ENCODE measurements around the gene MMP20. TPM values are rescaled to one million over a fixed set of nuclear protein-coding genes. Genes with fewer than 3 reads are reported as not detected.

Gene MMP20
- total RNA-seq, 1 experiment from 2014 or later: not detected

DNA sequence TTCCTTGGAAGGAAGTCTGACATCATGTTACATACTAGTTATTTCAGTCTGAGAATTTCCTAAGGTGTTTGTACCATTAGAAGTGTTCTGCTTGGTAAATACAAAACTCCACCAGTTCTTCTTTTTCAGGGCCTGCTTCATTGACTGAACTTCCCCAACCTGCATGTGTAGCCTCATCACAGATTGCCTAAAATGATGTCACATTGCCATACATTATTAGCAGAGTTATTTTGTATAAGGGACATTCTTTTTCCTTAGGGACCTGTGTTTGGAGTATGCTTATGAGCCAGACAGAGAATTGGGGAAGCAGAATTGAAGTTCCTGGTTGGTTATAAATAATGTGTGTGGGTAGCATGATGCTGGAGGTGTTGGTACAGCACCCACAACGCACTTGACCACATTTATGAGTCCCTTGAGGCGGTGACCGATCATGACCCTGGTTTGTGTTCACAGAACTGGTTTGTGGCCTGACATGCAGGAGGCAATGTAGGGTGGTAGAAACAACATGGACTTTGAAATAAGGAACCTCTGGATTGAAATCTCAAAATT is 78.1 kb downstream of the MMP20 start:
- Histone ChIP-seq H2AK5ac (ENCODE audit: insufficient read length, low read length) (no peak overlapping the region), H3K27ac (ENCODE audit: insufficient read length, low read depth, low read length) (no peak overlapping the region), H3K9me3 (ENCODE audit: control insufficient read depth, low read depth, low read length) (no peaks in the 10 kb centered on the region), H3K23me2 (ENCODE audit: insufficient read length, low read depth, low read length, poor library complexity, severe bottlenecking) (no peaks in the 10 kb centered on the region), H2BK120ac (ENCODE audit: low read depth, low read length, poor library complexity, severe bottlenecking) (no peak overlapping the region), H3K4me1 (ENCODE audit: insufficient read depth, low read length) (no peaks in the 10 kb centered on the region; the same call in 1 of the 2 replicates), H3K56ac (ENCODE audit: insufficient read length, low read depth, low read length) (no peak overlapping the region), H3K14ac (ENCODE audit: insufficient read depth, low read length) (no peak overlapping the region), H3K79me2 (ENCODE audit: insufficient read depth, low read length) (no peaks in the 10 kb centered on the region), H2AFZ (ENCODE audit: low read length) (no peak overlapping the region), H3K23ac (ENCODE audit: insufficient read length, low read depth, low read length) (no peak overlapping the region), H4K20me1 (ENCODE audit: control insufficient read depth, insufficient read depth, insufficient read length) (no peaks in the 10 kb centered on the region), H4K91ac (ENCODE audit: insufficient read length, low read depth, low read length) (no peak overlapping the region), H4K8ac (replicated peaks; ENCODE audit: insufficient read length, low read depth, low read length) (no peak overlapping the region), H3K79me1 (ENCODE audit: insufficient read depth, low read depth, low read length, poor library complexity, severe bottlenecking) (no peaks in the 10 kb centered on the region), H3K4me2 (ENCODE audit: insufficient read depth, insufficient read length, low read length) (no peak overlapping the region), H3K4ac (ENCODE audit: low read depth, low read length) (no peak overlapping the region), H4K5ac (ENCODE audit: insufficient read length, low read depth, low read length) (no peak overlapping the region), H3K9ac (ENCODE audit: extremely low read depth, insufficient read length, low read length) (no peak overlapping the region), H2BK15ac (ENCODE audit: low read depth, low read length) (no peak overlapping the region), H2BK20ac (ENCODE audit: low read depth, low read length, poor library complexity, severe bottlenecking) (no peak overlapping the region), H2BK12ac (ENCODE audit: insufficient read length, low read depth, low read length) (no peak overlapping the region), H3K18ac (ENCODE audit: insufficient read length, low read depth, low read length) (no peak overlapping the region), H3K27me3 (ENCODE audit: insufficient read depth, low read length) (no peaks in the 10 kb centered on the region), H3T11ph (ENCODE audit: low read length) (no peak overlapping the region), H2BK5ac (ENCODE audit: insufficient read length, low read length) (no peak overlapping the region)
- no peak overlapping the region for H3K4me3 Mint-ChIP-seq
- TF ChIP-seq, protein P1, sequence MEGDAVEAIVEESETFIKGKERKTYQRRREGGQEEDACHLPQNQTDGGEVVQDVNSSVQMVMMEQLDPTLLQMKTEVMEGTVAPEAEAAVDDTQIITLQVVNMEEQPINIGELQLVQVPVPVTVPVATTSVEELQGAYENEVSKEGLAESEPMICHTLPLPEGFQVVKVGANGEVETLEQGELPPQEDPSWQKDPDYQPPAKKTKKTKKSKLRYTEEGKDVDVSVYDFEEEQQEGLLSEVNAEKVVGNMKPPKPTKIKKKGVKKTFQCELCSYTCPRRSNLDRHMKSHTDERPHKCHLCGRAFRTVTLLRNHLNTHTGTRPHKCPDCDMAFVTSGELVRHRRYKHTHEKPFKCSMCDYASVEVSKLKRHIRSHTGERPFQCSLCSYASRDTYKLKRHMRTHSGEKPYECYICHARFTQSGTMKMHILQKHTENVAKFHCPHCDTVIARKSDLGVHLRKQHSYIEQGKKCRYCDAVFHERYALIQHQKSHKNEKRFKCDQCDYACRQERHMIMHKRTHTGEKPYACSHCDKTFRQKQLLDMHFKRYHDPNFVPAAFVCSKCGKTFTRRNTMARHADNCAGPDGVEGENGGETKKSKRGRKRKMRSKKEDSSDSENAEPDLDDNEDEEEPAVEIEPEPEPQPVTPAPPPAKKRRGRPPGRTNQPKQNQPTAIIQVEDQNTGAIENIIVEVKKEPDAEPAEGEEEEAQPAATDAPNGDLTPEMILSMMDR (conservative IDR thresholded peaks at IDR 0.05): no peak
- no CpG with 5 or more reads among the region's 3 CpGs for WGBS (ENCODE audit: extremely low coverage, insufficient read length, low lambda C conversion rate)
- DNase-seq: no peak
- peaks cover 5 to 11% of the 10 kb centered on the region in 2 experiments for H3K4me1 Mint-ChIP-seq
- H3K27ac Mint-ChIP-seq: no peak overlapping the region
- no peaks in the 10 kb centered on the region for H3K9me3 Mint-ChIP-seq
- H3K27me3 Mint-ChIP-seq (ENCODE audit: low read depth): no peaks in the 10 kb centered on the region
- H3K36me3 Mint-ChIP-seq (ENCODE audit: insufficient read depth in 1 of 3, low read depth in 3 of 3): no peaks in the 10 kb centered on the region

All from H9 (cell line).